Measurements from ENCODE around the gene TM6SF1. TPM values are rescaled to one million over a fixed set of nuclear protein-coding genes. Genes with fewer than 3 reads are reported as not detected.

The TM6SF1 gene
- total RNA-seq, 1 experiment from 2014 or later, result 0.79 TPM

- TF ChIP-seq TCF7 (CRISPR knock-in tag; IDR thresholded peaks at IDR 0.05; ENCODE audit: low read depth) (peak; percentile 38; the same call in 1 of the 2 replicates), MAX (CRISPR knock-in tag; IDR thresholded peaks at IDR 0.05) (0 out of 2 replicates have a peak, but pooled peaks have one; percentile 40), ZNF263 (CRISPR knock-in tag; IDR thresholded peaks at IDR 0.05; ENCODE audit: low read depth) (no peak), SMAD3 (CRISPR knock-in tag; IDR thresholded peaks at IDR 0.05; ENCODE audit: borderline replicate concordance) (no peak), PRDM15 (CRISPR knock-in tag; IDR thresholded peaks at IDR 0.05) (no peak), ZNF219 (CRISPR knock-in tag; IDR thresholded peaks at IDR 0.05; ENCODE audit: borderline replicate concordance) (0 out of 2 replicates have a peak, but pooled peaks have one; percentile 49), ATF3 (CRISPR knock-in tag; conservative IDR thresholded peaks at IDR 0.05) (no peak), ZNF671 (CRISPR knock-in tag; IDR thresholded peaks at IDR 0.05) (no peak), NFE2L1 (CRISPR knock-in tag; IDR thresholded peaks at IDR 0.05) (no peak), SMAD4 (CRISPR knock-in tag; IDR thresholded peaks at IDR 0.05) (no peak), ESRRA (CRISPR knock-in tag; IDR thresholded peaks at IDR 0.05; ENCODE audit: borderline replicate concordance) (peak; percentile 67; the same call in 1 of the 2 replicates)
- TF ChIP-seq, protein P1, sequence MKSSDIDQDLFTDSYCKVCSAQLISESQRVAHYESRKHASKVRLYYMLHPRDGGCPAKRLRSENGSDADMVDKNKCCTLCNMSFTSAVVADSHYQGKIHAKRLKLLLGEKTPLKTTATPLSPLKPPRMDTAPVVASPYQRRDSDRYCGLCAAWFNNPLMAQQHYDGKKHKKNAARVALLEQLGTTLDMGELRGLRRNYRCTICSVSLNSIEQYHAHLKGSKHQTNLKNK (CRISPR knock-in tag; IDR thresholded peaks at IDR 0.05), result no peak
- TF ChIP-seq, protein P2, sequence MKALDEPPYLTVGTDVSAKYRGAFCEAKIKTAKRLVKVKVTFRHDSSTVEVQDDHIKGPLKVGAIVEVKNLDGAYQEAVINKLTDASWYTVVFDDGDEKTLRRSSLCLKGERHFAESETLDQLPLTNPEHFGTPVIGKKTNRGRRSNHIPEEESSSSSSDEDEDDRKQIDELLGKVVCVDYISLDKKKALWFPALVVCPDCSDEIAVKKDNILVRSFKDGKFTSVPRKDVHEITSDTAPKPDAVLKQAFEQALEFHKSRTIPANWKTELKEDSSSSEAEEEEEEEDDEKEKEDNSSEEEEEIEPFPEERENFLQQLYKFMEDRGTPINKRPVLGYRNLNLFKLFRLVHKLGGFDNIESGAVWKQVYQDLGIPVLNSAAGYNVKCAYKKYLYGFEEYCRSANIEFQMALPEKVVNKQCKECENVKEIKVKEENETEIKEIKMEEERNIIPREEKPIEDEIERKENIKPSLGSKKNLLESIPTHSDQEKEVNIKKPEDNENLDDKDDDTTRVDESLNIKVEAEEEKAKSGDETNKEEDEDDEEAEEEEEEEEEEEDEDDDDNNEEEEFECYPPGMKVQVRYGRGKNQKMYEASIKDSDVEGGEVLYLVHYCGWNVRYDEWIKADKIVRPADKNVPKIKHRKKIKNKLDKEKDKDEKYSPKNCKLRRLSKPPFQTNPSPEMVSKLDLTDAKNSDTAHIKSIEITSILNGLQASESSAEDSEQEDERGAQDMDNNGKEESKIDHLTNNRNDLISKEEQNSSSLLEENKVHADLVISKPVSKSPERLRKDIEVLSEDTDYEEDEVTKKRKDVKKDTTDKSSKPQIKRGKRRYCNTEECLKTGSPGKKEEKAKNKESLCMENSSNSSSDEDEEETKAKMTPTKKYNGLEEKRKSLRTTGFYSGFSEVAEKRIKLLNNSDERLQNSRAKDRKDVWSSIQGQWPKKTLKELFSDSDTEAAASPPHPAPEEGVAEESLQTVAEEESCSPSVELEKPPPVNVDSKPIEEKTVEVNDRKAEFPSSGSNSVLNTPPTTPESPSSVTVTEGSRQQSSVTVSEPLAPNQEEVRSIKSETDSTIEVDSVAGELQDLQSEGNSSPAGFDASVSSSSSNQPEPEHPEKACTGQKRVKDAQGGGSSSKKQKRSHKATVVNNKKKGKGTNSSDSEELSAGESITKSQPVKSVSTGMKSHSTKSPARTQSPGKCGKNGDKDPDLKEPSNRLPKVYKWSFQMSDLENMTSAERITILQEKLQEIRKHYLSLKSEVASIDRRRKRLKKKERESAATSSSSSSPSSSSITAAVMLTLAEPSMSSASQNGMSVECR (CRISPR knock-in tag; IDR thresholded peaks at IDR 0.05; ENCODE audit: borderline replicate concordance), result 0 out of 2 replicates have a peak, but pooled peaks have one; percentile 38
- TF ChIP-seq, protein P3, sequence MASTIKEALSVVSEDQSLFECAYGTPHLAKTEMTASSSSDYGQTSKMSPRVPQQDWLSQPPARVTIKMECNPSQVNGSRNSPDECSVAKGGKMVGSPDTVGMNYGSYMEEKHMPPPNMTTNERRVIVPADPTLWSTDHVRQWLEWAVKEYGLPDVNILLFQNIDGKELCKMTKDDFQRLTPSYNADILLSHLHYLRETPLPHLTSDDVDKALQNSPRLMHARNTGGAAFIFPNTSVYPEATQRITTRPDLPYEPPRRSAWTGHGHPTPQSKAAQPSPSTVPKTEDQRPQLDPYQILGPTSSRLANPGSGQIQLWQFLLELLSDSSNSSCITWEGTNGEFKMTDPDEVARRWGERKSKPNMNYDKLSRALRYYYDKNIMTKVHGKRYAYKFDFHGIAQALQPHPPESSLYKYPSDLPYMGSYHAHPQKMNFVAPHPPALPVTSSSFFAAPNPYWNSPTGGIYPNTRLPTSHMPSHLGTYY (CRISPR knock-in tag; IDR thresholded peaks at IDR 0.05), result no peak
- TF ChIP-seq, protein P4, sequence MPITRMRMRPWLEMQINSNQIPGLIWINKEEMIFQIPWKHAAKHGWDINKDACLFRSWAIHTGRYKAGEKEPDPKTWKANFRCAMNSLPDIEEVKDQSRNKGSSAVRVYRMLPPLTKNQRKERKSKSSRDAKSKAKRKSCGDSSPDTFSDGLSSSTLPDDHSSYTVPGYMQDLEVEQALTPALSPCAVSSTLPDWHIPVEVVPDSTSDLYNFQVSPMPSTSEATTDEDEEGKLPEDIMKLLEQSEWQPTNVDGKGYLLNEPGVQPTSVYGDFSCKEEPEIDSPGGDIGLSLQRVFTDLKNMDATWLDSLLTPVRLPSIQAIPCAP (CRISPR knock-in tag; IDR thresholded peaks at IDR 0.05), result no peak
Measured at GRCh38 chr15:83106994-83107840, at the start of gene TM6SF1 (continued).
